Adipose tissue (tissue), 3 donors: ENCODE results near the gene NFAM1. TPM values are rescaled to one million over a fixed set of nuclear protein-coding genes. Genes with fewer than 3 reads are reported as not detected.

ENCODE experiments used
- H3K27ac ChIP-seq: one replicate; pipeline ENCODE4 v1.5.1; 2013; ENCODE audit warnings: low read depth, low read length
- WGBS, 3 donors: extraction: QIAGEN DNeasy Blood & Tissue Kit; methylation state at CpG; one replicate each; pipeline ENCODE4 v1.1.7; 2013; 5-methylcytosine and 5-hydroxymethylcytosine counted together
- polyA plus RNA-seq, 3 donors: library from polyadenylated mRNA; stranded (reverse); fragments of 200-250 nt; gene quantifications; one replicate each; pipeline ENCODE4 v1.2.3, GENCODE V29; 2013
- donor health status: healthy with polysubstance abuse.
- donor health status: Bipolar disorder and iron deficiency.
- donor health status: healthy.

NFAM1 gene
- polyA plus RNA-seq, 3 donors = 0.32 to 4.4 (median 3.8) TPM

DNA sequence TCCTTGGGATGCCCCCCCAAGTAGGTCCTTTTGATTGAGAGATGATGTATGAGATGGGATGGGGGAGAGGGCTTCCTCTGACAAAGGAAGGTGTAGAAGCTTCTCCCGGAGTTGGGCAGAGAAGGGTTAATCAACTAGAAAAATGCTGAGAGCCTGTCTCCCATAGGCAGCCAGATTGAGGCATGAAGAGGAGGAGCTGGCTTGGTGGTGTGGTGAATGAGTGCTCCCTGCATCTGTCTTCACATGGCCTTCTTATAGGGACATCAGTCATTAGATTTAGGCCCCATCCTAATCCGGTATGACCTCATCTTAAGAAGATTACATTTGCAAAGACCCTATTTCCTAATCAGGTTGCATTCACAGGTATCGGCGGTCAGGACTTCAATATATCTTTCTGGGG, 61.1 kb downstream of the NFAM1 start:
- WGBS, 3 donors = 75 to 89% (median 81%) methylated on average over 4 of the region's 4 CpGs
- no peak overlapping the region for H3K27ac ChIP-seq

DNA sequence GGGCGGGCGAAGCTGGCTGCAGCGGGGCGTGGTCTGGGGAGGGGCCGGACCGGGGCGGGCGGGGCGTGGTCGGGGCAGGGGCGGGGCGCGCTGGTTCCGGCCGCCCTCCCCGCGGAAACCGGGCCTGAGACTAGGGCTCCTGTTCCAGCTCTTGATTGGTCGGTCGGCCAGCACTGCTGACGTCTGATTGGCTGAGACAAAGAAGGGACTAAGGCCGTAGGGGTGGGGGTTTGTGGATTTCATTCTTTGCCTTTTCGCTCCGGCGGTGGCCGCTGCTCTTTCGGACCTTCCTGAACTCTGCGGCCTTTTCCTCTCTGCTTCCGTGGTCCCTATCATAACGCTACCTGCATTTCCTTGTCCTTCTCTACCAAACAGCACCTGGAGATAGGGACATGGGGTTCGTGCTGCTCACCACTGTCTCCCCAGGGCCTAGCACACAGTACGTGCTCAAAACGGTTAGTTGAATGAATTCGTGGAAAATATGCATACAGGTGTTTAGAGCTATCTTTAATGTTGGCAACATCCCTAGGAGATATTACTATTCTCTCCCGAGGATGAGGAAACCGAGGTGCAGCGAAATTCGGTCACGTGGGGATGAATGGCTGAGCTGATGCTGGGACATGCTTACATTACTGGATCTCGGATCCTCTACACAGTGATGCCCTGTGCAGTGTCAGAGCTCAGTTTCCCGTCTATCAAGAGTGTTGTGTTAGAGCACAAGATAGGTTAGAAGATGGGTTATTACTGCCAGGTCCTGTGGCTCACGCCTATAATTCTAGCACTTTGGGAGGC, 62.8 kb downstream of the NFAM1 start:
- 6 to 7% (median 7%) methylated on average over 39 to 42 of the region's 42 CpGs for WGBS, 3 donors
- no peak overlapping the region for H3K27ac ChIP-seq

DNA sequence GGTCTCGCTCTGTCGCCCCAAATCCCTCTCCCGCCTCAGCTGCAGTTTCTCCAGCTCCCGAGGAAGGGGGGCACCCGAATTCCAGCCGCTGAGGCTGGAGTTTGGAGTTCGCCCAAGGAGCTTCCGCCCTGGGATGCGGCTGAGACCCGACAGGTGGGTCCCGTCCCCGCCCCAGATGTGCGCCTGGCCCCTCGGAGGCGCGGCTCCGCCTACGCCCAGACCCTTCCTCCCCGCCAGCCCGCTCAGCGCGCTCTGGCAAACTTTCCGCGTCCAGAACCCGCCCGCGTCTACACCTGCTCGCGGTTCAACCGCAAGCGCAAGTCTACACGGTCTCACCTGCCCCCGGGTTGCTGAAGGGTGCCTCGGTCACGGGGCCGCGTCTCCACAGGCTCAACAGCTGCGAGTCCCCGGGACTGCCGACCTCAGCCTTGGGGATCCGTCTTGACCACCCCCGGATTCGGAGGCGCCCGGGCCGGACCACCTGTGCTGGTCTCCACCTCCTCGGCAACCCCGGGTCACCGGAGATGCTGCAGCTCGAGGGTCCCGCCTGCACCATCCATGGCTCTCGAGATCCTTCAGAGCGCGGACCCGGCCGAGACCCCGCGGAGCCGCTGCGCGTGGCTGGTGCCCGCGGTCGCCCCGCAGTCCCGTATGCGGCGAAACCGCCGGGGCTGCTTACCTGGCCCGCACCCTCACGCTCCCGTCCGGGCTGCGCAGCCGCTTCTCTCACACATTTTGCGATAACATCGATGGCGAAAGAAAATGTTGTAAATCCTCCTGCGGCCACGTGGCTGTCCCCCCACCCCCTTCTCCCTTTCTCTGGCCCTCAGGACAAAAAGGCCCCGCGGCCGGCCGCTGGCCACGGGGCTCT, 63.6 kb downstream of the NFAM1 start:
- WGBS, 3 donors = 2% methylated on average over 74 to 86 of the region's 86 CpGs
- no peak overlapping the region for H3K27ac ChIP-seq

DNA sequence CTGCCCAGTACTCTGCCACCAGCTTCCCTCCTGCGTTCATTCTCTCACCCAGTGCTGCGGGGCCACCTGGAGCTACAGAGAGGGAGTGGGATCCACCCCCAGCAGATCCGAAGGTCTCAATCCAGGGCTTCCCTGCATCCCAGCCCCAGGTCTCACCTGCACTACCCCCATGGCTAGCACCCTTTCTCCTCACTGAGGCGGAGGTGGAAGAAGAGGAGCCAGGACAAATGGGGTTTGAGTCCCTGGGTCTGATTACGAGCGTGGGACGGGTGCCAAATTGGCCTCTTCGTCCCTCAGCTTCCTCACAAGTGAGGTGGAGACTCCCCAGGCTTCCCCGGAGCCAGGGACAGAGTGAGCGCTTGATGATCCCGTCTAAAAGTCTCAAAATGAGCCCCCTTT, 64.2 kb downstream of the NFAM1 start:
- WGBS, 3 donors = 12 to 18% (median 13%) methylated on average over 10 to 11 of the region's 11 CpGs
- no peak overlapping the region for H3K27ac ChIP-seq

DNA sequence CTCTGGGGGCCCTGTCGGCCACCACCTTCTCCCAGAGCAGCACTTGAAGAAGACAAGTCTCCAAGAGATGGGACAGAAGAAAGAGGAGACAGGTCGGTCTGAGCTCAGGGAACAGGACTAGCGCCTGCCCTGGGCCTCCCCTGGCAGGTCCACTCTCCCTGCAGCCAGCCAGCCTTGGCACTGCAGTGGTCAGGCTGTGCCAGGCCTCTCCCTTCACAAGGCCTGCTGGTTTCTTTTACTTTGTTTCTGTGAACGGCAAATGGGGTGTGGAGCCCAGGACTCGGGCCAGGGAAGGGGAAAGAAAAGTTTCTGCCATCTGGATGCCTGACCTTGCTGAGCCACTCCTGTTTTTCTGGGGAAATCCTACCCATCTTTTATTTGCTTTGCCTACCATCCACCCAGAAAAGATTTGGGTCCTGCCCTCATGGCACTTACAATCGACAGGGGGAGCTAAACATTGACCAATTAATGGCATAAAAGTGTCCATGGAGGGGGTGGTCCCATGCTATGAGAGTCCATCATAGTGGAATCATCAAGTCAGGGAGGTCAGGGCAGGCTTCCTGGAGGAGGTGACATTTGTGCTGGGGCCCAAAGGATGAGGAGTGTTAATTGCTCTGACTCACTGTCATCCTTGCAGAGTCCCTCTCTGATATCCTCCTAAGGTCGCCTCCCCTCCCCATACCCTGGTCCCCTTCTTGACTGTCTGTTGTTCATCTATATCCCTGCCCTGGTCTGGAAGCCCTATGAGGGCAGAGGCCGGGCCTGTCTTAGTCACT, 65.2 kb downstream of the NFAM1 start:
- WGBS, 3 donors = 63 to 77% (median 71%) methylated on average over 8 of the region's 8 CpGs
- no peak overlapping the region for H3K27ac ChIP-seq

DNA sequence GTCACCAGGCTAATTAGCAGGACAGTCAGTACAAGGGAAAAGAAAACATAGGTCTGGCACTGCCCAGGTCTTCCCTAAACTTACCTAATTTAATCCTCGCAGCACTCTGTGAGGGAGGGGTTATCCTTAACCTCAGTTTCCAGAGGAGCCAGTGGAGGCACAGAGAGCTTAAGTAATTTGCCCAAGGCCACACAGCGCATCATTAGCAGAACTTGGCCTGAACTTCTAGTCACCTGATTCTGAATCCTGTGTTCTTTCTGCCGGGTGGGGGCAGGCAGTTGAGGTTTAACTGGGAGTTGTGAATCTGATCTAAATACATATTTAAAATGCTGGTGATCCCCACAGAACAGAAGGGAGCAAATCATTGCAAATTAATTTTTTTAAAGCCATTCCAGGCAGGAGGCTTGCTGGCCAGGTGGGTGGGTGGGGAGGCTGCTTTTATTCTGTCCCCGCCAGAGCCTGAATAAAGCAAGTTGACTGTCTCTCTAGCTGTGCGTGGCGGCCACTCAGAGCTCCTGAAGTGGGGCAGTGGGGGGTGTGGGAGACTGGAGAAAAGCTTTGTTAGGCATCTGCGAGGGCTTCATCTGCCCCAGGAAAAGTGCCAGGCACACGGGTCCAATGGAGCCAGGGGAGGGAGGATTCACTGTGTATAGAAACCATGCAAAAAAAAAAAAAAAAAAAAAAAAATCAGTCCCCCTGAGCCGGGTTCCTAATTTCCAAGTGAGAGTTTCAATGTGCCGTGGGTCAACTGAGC, 66.1 kb downstream of the NFAM1 start:
- no peak overlapping the region for H3K27ac ChIP-seq
- WGBS, 3 donors = 76 to 84% (median 79%) methylated on average over 10 of the region's 10 CpGs

DNA sequence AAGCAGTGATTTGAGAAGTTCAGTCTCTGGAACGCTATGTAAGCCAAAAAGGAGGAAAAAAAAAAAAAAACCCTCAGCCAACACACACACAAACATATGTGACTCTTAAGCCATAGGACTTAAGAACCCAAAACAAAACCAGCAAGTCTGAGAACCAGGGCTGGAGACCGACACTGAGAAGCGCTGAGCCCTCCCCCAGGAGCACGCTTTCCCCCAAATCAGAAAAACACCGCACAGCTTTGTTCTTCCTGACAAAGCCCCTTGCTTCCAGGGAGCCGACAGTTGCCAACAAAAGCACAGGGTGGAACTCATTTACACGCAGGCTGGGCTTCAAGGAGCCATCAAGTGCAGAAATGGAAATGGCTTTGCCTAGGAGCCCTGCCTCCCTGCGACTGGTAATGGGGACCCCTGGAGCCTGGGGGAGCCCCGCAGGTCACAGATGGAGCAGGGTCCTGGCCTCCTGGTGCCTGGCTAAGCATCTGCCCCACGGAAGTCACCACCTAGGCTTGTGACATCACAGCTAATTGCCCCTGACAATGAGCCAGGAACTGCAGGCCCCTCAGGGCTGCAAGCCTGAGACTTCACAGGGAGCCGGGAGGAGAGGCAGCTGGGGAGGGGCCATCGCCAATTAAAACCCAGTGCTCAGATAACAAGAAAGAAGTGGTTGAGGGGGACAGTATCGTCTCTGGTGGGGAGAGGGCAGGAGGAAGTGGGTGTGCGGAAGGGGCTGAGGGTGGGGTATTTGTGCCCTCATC, 66.9 kb downstream of the NFAM1 start:
- 28 to 60% (median 37%) methylated on average over 14 of the region's 14 CpGs for WGBS, 3 donors
- no peak overlapping the region for H3K27ac ChIP-seq

DNA sequence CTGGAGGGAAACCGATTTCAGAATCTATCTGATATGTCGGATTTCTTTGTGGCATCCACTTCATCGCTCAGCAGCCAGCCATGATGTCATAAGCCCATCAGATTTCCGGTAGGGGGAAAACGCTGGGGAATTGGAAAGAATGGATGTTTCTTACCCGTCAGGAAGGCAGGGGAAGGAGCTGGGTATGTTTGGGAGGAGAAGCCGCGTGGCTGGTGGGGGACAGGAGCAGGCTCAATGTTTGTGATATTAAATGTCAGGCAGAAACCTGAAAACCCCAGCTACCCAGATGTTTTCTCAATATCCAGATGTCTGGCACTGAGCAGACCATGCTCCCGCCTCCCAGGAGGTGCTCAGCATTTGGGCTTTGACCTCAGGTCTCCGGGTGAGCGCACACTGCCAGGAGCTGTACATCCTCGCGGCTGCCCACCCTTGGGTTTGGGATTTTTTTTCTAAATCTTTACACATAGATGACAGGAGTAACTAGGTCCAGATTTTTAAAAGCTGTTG, 67.5 kb downstream of the NFAM1 start:
- WGBS, 3 donors = 26 to 63% (median 30%) methylated on average over 13 of the region's 13 CpGs
- no peak overlapping the region for H3K27ac ChIP-seq

DNA sequence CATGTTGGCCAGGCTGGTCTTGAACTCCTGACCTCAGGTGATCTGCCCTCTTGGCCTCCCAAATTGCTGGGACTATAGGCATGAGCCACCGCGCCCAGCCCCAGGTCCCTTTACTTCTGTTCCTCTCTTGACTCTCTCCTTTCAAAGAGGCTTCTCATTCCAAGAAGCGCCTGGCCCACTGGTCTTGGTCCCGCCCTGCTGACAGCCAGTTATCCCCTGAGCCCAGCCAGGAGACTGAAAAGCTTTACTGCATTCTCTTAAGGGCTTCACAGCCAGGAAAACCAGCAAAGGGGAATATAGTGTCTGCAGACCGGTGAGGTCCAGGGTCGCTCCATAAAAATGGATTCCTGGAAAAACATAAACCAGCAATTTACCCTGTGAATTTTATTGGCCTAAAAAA, 68.3 kb downstream of the NFAM1 start:
- H3K27ac ChIP-seq = no peak overlapping the region
- WGBS, 3 donors = 90 to 95% (median 94%) methylated on average over 6 of the region's 6 CpGs

DNA sequence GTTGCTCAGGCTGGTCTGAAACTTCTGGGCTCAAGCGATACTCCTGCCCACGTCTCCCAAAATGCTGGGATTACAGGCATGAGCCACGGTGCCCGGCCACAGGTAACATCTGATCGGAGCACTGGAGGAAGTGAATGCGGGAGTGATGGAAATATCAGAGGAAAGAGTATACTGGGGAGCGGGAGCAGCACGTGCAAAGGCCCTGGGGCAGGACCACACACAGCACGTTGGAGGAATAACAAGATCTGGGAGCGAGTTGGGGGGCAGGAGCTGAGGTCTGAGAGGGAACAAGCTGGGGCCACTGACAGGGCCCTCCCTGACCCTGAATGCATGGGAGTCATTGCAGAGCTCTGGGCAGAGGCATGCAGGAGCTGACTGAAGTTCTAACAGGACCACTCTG, 70.7 kb downstream of the NFAM1 start:
- 94 to 95% (median 95%) methylated on average over 10 of the region's 10 CpGs for WGBS, 3 donors
- H3K27ac ChIP-seq = no peak overlapping the region

DNA sequence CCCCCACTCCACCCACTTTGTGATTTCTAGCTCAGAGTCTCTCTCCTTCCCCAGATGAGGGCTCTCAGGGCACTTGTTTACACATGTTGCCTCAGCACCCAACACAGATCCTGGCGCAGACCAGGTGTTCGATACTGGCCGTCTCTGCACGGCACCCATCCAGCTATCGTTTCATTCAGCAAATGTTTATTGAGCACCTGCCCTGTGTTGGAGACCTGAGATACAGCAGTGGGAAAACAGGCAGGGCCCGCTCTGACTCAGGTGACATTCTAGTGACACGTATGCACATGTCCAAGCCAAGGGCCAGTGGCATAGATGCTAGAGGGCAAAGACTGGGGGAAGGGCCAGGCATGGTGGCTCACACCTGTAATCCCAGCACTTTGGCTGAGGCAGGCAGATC, 71.9 kb downstream of the NFAM1 start:
- no peak overlapping the region for H3K27ac ChIP-seq
- 55 to 93% (median 89%) methylated on average over 7 of the region's 7 CpGs for WGBS, 3 donors

DNA sequence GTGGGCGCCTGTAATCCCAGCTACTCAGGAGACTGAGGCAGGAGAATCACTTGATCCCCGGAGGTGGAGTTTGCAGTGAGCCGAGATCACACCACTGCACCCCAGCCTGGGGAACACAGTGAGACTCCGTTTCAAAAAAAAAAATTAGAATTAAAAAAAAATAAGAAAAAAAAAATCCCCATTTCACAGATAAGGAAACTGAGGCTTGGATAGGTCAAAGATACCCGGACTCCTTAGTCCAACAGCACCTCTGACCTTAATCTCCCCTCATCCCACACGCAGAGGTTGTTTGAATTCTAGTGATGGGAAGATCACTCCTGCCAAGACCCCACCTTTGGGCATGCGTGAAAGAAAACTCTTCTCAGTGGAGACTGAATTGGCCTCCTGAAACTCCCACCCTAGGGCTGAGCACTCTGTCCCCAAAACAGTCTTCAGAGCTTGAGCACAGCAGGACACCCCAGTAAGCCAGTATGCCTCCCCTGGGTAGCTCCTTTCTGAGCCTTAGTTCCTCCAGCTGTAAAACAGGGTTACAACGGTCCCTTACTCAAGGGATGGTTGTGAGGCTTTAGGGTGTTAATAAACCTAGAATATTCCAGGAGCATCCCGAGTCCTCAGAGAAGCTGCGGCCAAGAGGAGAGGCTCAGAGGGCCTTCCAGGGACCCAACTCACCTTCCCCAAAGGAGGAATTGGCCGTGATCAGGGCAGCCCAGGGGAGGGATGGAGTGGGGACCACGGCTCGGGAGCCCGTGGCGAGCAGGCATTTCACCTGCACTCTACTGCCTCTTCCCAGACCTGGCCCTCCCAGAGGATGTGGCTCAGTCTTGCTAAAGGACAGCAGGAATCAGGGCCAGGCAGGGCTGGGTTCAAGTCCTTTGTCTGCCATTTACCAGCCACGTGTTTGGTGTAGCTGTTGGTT, 73.3 kb downstream of the NFAM1 start:
- H3K27ac ChIP-seq = no peak overlapping the region
- WGBS, 3 donors = 82 to 88% (median 84%) methylated on average over 16 of the region's 16 CpGs

DNA sequence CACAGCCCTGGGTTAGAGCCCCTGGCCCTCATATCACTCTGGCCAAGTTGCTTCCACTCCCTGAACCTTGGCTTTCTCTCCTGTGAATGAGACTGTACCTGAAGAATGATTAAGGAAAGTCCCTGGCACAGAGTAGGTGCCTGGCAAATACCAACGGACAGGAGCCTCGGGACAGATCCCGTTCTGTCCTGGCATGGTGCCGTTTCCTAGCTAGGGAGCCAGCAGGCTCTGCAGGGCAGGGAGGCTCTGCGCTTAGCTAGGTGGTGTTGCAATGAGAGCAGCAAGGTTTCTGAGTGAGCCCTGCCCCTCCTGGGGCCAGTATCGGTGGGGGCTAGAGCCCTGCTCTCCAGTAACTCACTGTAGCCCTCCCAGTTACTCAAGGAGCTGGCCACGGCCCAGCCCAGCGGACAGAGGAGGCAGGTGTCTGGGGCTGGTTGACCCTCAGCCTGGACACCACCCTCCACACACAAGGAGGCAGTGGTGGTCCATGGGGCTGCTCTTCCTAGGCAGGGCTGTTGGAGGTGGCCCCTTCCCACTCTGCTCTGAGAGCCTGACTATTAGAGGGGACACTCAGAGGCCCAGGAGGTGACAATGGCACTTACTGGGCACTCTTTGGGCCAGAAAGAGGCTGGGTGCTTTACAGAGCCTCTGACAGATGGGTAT, 74.4 kb downstream of the NFAM1 start:
- 61 to 73% (median 68%) methylated on average over 7 to 8 of the region's 8 CpGs for WGBS, 3 donors
- no peak overlapping the region for H3K27ac ChIP-seq

DNA sequence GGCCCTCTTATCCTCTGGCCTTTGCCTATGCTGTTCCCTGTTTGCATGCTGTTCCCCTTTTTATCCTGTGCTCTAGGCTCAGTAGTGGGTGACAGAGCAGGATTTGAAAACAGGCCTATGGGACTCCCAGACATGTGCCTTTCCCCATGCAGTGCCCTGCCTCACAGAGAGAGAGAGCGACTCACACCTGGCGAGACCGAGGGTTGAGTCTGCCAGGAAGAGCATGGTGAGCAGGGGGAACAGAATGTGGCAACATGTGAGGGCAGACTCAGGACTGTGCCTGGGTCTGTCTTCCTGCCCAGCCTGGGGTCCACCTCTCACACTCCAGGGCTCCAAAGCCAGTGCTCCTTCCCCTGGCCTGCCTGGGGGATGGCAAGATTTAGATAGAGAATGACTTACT, 75.0 kb downstream of the NFAM1 start:
- 95 to 96% (median 95%) methylated on average over 3 of the region's 3 CpGs for WGBS, 3 donors
- no peak overlapping the region for H3K27ac ChIP-seq

DNA sequence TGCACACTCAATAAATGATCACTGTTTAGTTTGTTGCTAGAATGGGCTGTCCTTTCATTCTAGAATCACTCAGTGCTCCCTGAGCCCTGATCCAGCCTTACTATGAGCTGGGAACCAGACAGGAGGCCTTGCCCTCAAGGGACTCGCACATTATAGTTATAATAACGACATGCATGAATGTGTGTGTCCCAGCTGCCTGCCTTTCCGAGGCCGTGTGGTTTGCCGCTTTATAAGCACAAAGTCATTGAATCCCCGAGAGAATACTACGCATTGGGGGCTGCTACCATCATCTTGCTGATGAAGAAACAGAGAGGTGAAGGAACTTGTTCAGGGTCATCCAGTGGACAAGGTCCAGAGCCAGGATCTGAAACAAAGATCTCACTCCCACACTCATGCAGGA, 75.7 kb downstream of the NFAM1 start:
- no peak overlapping the region for H3K27ac ChIP-seq
- 85 to 94% (median 85%) methylated on average over 7 of the region's 7 CpGs for WGBS, 3 donors
